Endothelial cell (in vitro differentiated cells): ENCODE measurements around the gene MAP3K12. TPM values are rescaled to one million over a fixed set of nuclear protein-coding genes. Genes with fewer than 3 reads are reported as not detected.

Experiments used
- DNase-seq: peaks from one replicate; pipeline ENCODE4 v3.0.0; 2021; ENCODE audit warnings: low spot score
- H3K27ac Mint-ChIP-seq: one replicate; pipeline ENCODE4 v1.8.0; 2021; ENCODE audit warnings: mixed read lengths, inconsistent platforms; ENCODE audit not compliant: unreplicated experiment
- H3K27me3 Mint-ChIP-seq: one replicate; pipeline ENCODE4 v1.8.0; 2021; ENCODE audit warnings: mild to moderate bottlenecking, moderate library complexity, mixed read lengths, inconsistent platforms; ENCODE audit not compliant: unreplicated experiment
- H3K36me3 Mint-ChIP-seq: one replicate; pipeline ENCODE4 v1.8.0; 2021; ENCODE audit warnings: mild to moderate bottlenecking, low read depth, mixed read lengths, inconsistent platforms; ENCODE audit not compliant: unreplicated experiment
- H3K4me1 Mint-ChIP-seq: one replicate; pipeline ENCODE4 v1.8.0; 2021; ENCODE audit warnings: mild to moderate bottlenecking, mixed read lengths, inconsistent platforms; ENCODE audit not compliant: unreplicated experiment
- H3K4me3 Mint-ChIP-seq: one replicate; pipeline ENCODE4 v1.8.0; 2021; ENCODE audit warnings: mild to moderate bottlenecking, mixed read lengths, inconsistent platforms; ENCODE audit not compliant: unreplicated experiment
- H3K9me3 Mint-ChIP-seq: one replicate; pipeline ENCODE4 v1.8.0; 2021; ENCODE audit warnings: mixed read lengths, inconsistent platforms; ENCODE audit not compliant: unreplicated experiment
- total RNA-seq: library from RNA; stranded (reverse); fragmentation: NEBNext Ultra II Directional; extraction: Animal tissue kit (Norgen Biotek cat#: 25700); gene quantifications from one replicate; pipeline ENCODE4 v1.2.1, GENCODE V29; 2021; ENCODE audit not compliant: unreplicated experiment
- TF ChIP-seq, protein P1 (sequence below): fragments of 200-600 bp; sonication (generic); IDR thresholded peaks from one replicate; pipeline ENCODE4 v1.5.0; 2021; ENCODE audit warnings: antibody characterized with exemption; ENCODE audit not compliant: unreplicated experiment

MAP3K12 gene
- total RNA-seq, 1 donor from 2014 or later, result 20.9 TPM

DNA sequence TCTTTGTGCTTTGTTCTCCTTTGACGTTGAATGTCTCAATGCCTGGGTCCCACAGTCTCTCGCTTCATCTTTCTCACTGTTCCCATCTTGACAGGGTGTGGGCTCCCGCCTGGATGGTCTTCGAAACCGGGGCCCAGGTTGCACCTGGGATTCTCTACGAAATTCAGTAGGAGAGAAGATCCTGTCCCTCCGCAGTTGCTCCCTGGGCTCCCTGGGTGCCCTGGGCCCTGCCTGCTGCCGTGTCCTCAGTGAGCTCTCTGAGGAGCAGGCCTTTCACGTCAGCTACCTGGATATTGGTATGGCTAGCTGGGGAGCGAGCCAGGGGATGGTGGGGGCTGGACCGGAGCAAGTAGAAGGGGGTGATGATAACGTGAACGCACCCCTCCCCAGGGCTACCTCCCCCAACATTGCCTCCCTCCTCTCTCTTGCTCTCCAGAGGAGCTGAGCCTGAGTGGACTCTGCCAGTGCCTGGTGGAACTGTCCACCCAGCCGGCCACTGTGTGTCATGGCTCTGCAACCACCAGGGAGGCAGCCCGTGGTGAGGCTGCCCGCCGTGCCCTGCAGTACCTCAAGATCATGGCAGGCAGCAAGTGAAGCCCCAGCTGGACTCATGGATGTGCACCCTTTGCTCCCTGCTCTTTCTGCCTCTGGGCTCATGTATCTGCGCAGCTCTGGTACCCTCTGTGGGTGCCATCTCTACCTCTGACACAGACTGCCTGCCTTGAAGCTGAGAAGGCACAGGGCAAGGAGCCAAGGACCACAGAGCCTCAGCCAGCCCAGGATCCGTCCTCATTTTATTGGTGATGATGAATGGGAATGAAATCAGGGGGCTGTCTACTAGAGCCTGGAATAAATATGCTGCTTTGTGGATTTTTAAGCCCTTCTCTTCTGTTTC, 6.5 kb upstream of the MAP3K12 start:
- H3K27ac Mint-ChIP-seq, result peak overlapping the region; percentile 57
- TF ChIP-seq, protein P1, sequence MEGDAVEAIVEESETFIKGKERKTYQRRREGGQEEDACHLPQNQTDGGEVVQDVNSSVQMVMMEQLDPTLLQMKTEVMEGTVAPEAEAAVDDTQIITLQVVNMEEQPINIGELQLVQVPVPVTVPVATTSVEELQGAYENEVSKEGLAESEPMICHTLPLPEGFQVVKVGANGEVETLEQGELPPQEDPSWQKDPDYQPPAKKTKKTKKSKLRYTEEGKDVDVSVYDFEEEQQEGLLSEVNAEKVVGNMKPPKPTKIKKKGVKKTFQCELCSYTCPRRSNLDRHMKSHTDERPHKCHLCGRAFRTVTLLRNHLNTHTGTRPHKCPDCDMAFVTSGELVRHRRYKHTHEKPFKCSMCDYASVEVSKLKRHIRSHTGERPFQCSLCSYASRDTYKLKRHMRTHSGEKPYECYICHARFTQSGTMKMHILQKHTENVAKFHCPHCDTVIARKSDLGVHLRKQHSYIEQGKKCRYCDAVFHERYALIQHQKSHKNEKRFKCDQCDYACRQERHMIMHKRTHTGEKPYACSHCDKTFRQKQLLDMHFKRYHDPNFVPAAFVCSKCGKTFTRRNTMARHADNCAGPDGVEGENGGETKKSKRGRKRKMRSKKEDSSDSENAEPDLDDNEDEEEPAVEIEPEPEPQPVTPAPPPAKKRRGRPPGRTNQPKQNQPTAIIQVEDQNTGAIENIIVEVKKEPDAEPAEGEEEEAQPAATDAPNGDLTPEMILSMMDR, result no peak
- H3K36me3 Mint-ChIP-seq, result peaks cover 14% of the 10 kb centered on the region
- peaks cover 20% of the 10 kb centered on the region for H3K27me3 Mint-ChIP-seq
- H3K9me3 Mint-ChIP-seq, result no peaks in the 10 kb centered on the region
- H3K4me1 Mint-ChIP-seq, result peaks cover 15% of the 10 kb centered on the region
- H3K4me3 Mint-ChIP-seq, result peak overlapping the region; percentile 18
- DNase-seq, result no peak

DNA sequence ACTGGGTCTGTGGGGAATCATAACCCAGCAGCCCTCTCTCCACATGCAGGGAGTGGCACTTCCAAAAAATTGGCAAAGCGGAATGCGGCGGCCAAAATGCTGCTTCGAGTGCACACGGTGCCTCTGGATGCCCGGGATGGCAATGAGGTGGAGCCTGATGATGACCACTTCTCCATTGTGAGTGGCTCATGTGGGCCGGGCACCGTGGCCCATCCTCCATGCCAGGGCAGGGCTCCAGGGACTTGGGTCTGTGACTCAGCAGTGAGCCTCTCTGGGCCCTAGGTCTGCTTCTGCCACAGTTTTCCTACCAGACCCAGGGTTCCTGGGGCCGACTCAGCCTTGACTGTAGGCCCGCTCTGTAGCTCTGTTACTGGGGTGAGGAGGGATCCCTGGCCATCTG, 5.8 kb upstream of the MAP3K12 start:
- H3K27me3 Mint-ChIP-seq, result peaks cover 21% of the 10 kb centered on the region
- no peak overlapping the region for H3K27ac Mint-ChIP-seq
- H3K4me1 Mint-ChIP-seq, result peaks cover 19% of the 10 kb centered on the region
- H3K4me3 Mint-ChIP-seq, result peak overlapping the region; percentile 14
- peaks cover 14% of the 10 kb centered on the region for H3K36me3 Mint-ChIP-seq
- H3K9me3 Mint-ChIP-seq, result no peaks in the 10 kb centered on the region
- TF ChIP-seq, protein P1, result no peak
- DNase-seq, result no peak

DNA sequence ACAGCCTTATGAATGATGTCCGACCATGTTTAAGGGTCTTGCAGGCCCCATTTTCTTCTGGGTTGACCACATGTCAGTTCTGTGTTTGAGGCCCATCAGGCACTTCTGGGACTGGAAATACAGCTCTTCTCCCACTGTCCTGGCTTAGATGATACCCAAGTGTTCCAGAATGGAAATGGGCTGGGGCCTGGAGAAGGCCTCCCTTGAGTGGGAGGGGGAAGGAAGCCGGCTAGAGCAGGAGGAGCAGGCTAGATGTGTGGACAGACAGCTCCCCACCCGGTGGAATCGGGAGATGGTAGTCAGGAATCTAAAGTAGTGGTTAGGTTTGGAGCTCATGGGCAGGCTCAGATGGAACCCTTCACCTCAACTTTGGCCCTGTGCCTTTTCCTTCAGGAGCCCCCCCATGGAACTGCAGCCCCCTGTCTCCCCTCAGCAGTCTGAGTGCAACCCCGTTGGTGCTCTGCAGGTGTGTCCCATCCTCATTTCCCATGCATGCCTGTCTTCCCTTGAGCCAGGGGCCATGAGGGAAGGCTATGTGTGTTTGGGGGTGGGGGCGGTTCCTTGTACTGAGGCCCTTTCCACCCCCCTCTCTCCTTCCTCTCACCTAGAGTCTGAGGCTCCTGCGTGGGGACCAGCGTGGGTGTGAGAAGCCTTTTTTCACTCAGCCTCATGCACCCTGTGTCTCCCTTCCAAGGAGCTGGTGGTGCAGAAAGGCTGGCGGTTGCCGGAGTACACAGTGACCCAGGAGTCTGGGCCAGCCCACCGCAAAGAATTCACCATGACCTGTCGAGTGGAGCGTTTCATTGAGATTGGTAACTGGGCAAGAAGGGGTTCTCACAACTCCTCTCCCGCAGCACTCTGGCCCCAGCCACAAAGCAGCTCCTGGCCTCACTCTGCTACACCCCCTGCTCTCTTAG, 5.0 kb upstream of the MAP3K12 start:
- DNase-seq, result no peak
- H3K36me3 Mint-ChIP-seq, result peaks cover 18% of the 10 kb centered on the region
- TF ChIP-seq, protein P1, result no peak
- no peaks in the 10 kb centered on the region for H3K9me3 Mint-ChIP-seq
- peaks cover 26% of the 10 kb centered on the region for H3K27me3 Mint-ChIP-seq
- H3K27ac Mint-ChIP-seq, result peak overlapping the region; percentile 13
- peaks cover 23% of the 10 kb centered on the region for H3K4me1 Mint-ChIP-seq
- H3K4me3 Mint-ChIP-seq, result peak overlapping the region; percentile 56

DNA sequence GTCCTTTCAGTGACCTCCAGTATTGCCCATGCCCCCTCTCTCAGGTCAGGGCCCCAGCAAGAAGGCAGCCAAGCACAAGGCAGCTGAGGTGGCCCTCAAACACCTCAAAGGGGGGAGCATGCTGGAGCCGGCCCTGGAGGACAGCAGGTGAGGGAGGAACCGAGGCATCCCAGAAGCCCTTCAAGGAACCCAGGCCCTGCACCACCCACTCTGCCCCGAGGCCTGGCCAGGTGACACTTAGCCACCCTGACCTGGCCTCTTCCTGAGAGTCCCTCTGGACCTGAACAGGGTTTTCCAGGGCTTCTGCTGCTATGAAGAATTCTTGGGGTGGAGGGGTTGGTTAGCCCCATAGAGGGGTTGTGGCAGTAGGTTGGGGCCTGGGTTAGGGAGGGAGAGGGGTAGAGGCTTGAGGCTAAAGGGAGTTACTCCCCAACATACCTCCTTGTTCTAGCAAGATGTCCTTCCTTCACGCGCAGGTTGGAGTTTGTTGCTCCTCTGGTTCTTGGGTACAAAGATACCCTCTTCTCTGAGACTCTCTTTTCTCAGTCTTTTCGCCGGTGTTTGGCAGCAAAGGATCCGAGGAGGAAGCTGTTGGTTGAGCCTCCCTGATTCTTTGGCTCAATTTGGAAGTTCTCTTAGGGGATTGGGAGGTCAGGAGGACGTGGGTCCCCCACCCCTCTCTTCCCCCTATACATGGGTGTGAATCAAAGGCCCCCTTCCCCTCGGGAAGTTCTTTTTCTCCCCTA, 3.9 kb upstream of the MAP3K12 start:
- H3K36me3 Mint-ChIP-seq, result peaks cover 18% of the 10 kb centered on the region
- peak overlapping the region; percentile 68 for H3K4me3 Mint-ChIP-seq
- no peak for DNase-seq
- no peaks in the 10 kb centered on the region for H3K9me3 Mint-ChIP-seq
- peaks cover 28% of the 10 kb centered on the region for H3K27me3 Mint-ChIP-seq
- TF ChIP-seq, protein P1, result no peak
- H3K27ac Mint-ChIP-seq, result no peak overlapping the region
- H3K4me1 Mint-ChIP-seq, result peaks cover 25% of the 10 kb centered on the region
